ENCODE results near the gene MAOB.

DNA sequence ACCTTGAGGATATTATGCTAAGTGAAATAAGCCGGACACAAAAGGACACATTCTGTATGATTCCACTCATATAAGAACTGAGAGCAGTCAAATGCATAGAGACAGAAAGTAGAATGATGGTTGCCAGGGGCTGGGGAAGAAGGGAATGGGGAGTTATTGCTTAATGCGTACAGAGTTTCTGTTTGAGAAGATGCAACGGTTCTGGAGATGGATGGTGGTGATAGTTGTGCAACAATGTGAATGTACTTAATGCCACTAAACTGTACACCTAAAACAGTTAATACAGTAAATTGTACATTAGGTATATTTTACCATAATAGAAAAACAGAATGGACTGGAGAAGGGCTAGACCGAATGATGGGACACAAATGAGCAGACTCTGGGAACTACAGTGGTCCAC lies 15.8 kb downstream of the MAOB start:
- no peak for TF ChIP-seq ZNF239 (tag by site-specific recombination; IDR thresholded peaks at IDR 0.05)
- no peak for TF ChIP-seq ZNF10 (tag by site-specific recombination; IDR thresholded peaks at IDR 0.05)
- TF ChIP-seq, protein P1, sequence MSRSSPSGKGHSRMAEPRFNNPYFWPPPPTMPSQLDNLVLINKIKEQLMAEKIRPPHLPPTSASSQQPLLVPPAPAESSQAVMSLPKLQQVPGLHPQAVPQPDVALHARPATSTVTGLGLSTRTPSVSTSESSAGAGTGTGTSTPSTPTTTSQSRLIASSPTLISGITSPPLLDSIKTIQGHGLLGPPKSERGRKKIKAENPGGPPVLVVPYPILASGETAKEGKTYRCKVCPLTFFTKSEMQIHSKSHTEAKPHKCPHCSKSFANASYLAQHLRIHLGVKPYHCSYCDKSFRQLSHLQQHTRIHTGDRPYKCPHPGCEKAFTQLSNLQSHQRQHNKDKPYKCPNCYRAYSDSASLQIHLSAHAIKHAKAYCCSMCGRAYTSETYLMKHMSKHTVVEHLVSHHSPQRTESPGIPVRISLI (tag by site-specific recombination; IDR thresholded peaks at IDR 0.05), result no peak
- TF ChIP-seq, protein P2, sequence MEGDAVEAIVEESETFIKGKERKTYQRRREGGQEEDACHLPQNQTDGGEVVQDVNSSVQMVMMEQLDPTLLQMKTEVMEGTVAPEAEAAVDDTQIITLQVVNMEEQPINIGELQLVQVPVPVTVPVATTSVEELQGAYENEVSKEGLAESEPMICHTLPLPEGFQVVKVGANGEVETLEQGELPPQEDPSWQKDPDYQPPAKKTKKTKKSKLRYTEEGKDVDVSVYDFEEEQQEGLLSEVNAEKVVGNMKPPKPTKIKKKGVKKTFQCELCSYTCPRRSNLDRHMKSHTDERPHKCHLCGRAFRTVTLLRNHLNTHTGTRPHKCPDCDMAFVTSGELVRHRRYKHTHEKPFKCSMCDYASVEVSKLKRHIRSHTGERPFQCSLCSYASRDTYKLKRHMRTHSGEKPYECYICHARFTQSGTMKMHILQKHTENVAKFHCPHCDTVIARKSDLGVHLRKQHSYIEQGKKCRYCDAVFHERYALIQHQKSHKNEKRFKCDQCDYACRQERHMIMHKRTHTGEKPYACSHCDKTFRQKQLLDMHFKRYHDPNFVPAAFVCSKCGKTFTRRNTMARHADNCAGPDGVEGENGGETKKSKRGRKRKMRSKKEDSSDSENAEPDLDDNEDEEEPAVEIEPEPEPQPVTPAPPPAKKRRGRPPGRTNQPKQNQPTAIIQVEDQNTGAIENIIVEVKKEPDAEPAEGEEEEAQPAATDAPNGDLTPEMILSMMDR (tag by site-specific recombination; IDR thresholded peaks at IDR 0.05), result no peak
- no peak for TF ChIP-seq ZBTB21 (tag by site-specific recombination; IDR thresholded peaks at IDR 0.05)
- TF ChIP-seq ZNF785 (tag by site-specific recombination; IDR thresholded peaks at IDR 0.05), result no peak
- TF ChIP-seq, protein P3, sequence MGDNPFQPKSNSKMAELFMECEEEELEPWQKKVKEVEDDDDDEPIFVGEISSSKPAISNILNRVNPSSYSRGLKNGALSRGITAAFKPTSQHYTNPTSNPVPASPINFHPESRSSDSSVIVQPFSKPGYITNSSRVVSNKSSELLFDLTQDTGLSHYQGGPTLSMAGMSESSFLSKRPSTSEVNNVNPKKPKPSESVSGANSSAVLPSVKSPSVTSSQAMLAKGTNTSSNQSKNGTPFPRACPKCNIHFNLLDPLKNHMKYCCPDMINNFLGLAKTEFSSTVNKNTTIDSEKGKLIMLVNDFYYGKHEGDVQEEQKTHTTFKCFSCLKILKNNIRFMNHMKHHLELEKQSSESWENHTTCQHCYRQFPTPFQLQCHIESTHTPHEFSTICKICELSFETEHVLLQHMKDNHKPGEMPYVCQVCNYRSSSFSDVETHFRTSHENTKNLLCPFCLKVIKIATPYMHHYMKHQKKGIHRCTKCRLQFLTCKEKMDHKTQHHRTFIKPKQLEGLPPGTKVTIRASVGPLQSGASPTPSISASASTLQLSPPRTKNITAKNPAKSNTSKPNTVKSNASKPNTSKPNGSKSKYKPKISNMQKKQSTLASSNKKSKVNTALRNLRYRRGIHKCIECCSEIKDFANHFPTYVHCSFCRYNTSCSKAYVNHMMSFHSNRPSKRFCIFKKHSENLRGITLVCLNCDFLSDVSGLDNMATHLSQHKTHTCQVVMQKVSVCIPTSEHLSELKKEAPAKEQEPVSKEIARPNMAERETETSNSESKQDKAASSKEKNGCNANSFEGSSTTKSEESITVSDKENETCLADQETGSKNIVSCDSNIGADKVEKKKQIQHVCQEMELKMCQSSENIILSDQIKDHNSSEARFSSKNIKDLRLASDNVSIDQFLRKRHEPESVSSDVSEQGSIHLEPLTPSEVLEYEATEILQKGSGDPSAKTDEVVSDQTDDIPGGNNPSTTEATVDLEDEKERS (tag by site-specific recombination; IDR thresholded peaks at IDR 0.05), result no peak
- TF ChIP-seq ZNF426 (tag by site-specific recombination; IDR thresholded peaks at IDR 0.05), result no peak
- TF ChIP-seq, protein P4, sequence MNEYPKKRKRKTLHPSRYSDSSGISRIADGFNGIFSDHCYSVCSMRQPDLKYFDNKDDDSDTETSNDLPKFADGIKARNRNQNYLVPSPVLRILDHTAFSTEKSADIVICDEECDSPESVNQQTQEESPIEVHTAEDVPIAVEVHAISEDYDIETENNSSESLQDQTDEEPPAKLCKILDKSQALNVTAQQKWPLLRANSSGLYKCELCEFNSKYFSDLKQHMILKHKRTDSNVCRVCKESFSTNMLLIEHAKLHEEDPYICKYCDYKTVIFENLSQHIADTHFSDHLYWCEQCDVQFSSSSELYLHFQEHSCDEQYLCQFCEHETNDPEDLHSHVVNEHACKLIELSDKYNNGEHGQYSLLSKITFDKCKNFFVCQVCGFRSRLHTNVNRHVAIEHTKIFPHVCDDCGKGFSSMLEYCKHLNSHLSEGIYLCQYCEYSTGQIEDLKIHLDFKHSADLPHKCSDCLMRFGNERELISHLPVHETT (tag by site-specific recombination; IDR thresholded peaks at IDR 0.05), result no peak
- TF ChIP-seq ZNF549 (tag by site-specific recombination; IDR thresholded peaks at IDR 0.05), result no peak
- TF ChIP-seq SETDB1 (IDR thresholded peaks at IDR 0.05; ENCODE audit: insufficient read length, low read length), result no peak
- TF ChIP-seq ZNF777 (tag by site-specific recombination; IDR thresholded peaks at IDR 0.05; ENCODE audit: borderline replicate concordance), result no peak
- no peak for TF ChIP-seq KLF9 (tag by site-specific recombination; IDR thresholded peaks at IDR 0.05; ENCODE audit: low read depth)
